Activated CD4-positive, alpha-beta T cell treated with anti-CD3 and anti-CD28 coated beads, Interleukin-10, Interleukin-2, amounts not matched to agents 100 ng/mL and 50 ng/mL, durations not matched to agents 16 hours and 8 hours (primary cell): ENCODE measurements around the gene REELD1.

ENCODE experiments used
- DNase-seq: peaks from one replicate; pipeline ENCODE4 v3.0.0-alpha.2; 2020

REELD1 gene

DNA sequence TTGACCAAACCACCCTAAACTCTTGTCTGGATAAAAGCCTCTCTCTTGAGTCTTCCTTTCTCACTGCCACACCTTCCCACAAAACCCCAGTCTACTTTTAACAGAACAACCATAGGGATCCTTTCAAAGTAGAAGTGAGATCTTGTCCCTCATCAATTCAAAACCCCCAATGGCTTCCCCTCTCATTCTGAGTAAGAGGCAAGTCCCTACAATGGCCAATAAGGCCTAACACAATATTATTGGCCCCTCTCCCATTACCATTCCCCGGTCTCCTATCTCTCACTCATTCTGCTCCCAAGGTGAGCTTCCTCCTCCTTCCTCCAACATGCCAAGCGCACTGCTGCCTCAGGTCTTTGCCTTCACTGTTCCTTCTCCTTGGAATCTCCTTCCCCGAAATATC lies 57.1 kb downstream of the REELD1 start:
- no peak for DNase-seq

DNA sequence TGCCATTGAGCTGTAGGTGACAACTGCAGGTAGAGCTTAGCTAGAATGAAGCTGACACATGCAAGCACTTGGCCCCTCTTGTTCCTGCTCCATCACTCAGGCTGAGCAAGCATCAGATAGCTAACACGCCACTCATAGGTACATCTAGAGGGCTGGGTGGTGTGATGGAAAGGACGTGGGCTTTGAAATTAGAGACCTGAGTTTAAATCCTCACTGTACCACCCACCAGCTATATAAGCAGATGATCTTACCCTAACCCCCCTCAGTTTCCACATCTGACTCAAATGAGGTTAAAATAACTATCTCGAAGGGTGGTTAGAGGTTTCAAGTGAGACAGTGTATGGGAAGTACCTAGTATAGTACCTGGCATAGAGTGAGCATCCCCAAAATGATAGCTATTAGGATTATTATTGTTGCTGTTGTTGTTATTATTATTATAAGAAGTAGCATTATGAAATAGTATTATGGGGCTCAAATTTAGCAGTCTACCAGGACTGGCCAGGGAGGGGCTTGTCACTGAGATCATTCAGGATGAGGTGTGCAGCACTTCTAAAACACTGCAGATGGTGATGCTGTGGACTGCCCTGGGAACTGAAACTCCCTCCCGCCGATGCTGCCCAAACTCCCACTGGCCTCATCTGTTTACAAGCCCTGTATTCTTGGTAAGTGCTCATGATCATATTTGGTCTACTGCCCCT lies 59.0 kb downstream of the REELD1 start:
- no peak for DNase-seq

DNA sequence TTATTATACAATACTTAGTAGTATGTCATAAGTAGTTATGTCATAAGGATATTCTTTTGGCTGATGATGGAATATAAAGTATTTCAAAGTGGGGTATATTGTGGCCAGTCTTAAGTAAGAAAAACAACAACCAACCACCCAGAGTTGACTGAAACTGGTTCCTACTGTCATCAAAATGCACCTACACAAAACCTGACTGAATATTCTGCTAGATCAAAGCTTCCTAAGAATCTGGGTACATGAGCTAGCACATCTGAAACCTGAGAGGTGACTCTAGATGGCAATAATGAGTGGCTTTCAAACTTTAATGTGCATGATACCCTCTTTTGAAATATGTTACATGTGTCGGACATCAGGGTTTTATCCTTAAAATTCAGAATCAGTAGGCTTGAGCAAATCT lies 60.4 kb downstream of the REELD1 start:
- no peak for DNase-seq

DNA sequence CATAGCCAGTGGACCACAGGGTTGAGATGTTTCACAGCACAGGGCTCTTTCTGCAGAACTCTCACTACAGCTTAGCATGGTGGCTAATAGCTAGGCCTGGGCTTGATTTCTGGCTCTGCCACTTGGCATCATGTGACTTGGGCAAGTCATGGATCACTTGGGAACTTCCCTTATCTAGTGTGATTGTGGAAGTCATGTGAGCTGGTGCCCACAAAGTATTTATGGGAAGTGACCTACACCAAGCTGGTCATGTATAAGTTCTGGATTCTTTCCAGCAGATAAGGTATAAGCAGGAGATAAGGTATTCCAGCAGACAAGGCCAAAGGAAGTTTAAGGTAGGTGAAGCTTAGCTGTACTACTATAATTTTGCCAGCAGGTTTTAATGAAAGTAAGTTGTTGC lies 61.0 kb downstream of the REELD1 start:
- DNase-seq = no peak

DNA sequence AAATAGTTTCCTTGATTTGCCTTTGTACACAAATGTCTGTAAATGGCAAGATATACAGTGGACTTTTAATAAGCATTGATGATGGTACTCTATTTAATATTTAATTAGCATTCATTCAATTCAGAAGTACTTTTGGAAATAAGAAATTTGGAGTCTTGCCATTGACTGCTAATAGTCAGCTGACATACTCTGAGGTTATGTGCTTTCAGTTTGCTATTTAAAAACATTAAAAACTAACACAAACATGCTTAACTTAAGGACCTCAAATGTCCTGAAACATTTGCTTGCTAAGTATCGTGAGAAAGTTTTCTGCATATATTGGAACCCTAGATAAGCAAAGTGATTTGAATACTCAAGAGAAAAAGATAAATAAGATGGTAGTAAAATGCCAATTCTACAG lies 64.6 kb downstream of the REELD1 start:
- DNase-seq = no peak
